Ovary (tissue), 3 donors: ENCODE results near the gene MEIOB.

ENCODE experiments used
- CTCF ChIP-seq, 3 donors: fragments of 450-650 bp in 2 of 3; fragments of 200-600 bp in 1 of 3; IDR thresholded peaks; one replicate each; pipeline versions ENCODE4 v1.5.1 to v1.8.0; 2016 to 2022; ENCODE audit warnings: antibody characterized with exemption in 3 of 3, mild to moderate bottlenecking in 1 of 3
- EP300 ChIP-seq: sonication (generic); formaldehyde crosslinking; IDR thresholded peaks from one replicate; pipeline ENCODE4 v1.6.1; 2017; ENCODE audit warnings: antibody characterized with exemption
- POLR2A ChIP-seq: fragments of 450-650 bp; IDR thresholded peaks from one replicate; pipeline ENCODE4 v1.6.1; 2017; ENCODE audit warnings: antibody characterized with exemption, mild to moderate bottlenecking, moderate library complexity
- donor health status: DM: no; HTN: no; CAD: no.

GRCh38 chr16:1899641-1900451, 27.9 kb upstream of the MEIOB start:
- TF ChIP-seq CTCF (IDR thresholded peaks at IDR 0.05) (no peak), POLR2A (no peak), EP300 (no peak)
